Loucy (cell line): ENCODE measurements around the gene GUF1.
"Not testable (repeated sequence)": the region's sequence is repeated elsewhere in the genome, so short reads cannot be mapped to it uniquely, and the experiment has no call there.

Source experiments
- H2AFZ ChIP-seq: fragments of 200-600 bp; sonication (generic); 2 replicates; pipeline ENCODE4 v1.6.0; 2016; ENCODE audit warnings: antibody characterized with exemption, mild to moderate bottlenecking, low read length, moderate library complexity
- H3F3A ChIP-seq: fragments of 200-600 bp; 2 replicates; pipeline ENCODE4 v1.6.0; 2016; ENCODE audit warnings: antibody characterized with exemption, low read depth, mild to moderate bottlenecking
- H3K27me3 ChIP-seq: fragments of 200-600 bp; sonication (generic); 2 replicates; pipeline ENCODE4 v1.6.1; 2014; ENCODE audit warnings: low read length, mild to moderate bottlenecking; ENCODE audit not compliant: insufficient read depth, poor library complexity, severe bottlenecking
- H3K36me3 ChIP-seq: fragments of 200-600 bp; sonication (generic); 2 replicates; pipeline ENCODE4 v1.6.1; 2016; ENCODE audit warnings: low read length; ENCODE audit not compliant: insufficient read depth
- H3K4me1 ChIP-seq: fragments of 200-600 bp; sonication (generic); 2 replicates; pipeline ENCODE4 v1.5.1; 2014; ENCODE audit warnings: low read length, mild to moderate bottlenecking; ENCODE audit not compliant: insufficient read depth, poor library complexity, severe bottlenecking
- H3K4me2 ChIP-seq: fragments of 200-600 bp; sonication (generic); 2 replicates; pipeline ENCODE4 v1.6.0; 2014; ENCODE audit warnings: antibody characterized with exemption, low read length, low read depth, mild to moderate bottlenecking; ENCODE audit not compliant: poor library complexity, severe bottlenecking
- H3K4me3 ChIP-seq: fragments of 200-600 bp; sonication (generic); 2 replicates; pipeline ENCODE4 v1.5.1; 2014; ENCODE audit warnings: low read length, mild to moderate bottlenecking, mixed read lengths; ENCODE audit not compliant: poor library complexity, severe bottlenecking
- H3K79me2 ChIP-seq: fragments of 200-600 bp; sonication (generic); 2 replicates; pipeline ENCODE4 v1.6.1; 2014; ENCODE audit warnings: low read length; ENCODE audit not compliant: insufficient read depth
- H3K9ac ChIP-seq: fragments of 200-600 bp; sonication (generic); 2 replicates; pipeline ENCODE4 v1.6.0; 2014; ENCODE audit warnings: mild to moderate bottlenecking, low read depth, low read length, moderate library complexity; ENCODE audit not compliant: poor library complexity, severe bottlenecking
- H3K9me2 ChIP-seq: fragments of 200-600 bp; sonication (generic); replicated peaks from 2 replicates; pipeline ENCODE4 v1.6.1; 2016; ENCODE audit warnings: low read depth, low read length, mixed read lengths
- H3K9me3 ChIP-seq: fragments of 200-600 bp; sonication (generic); 2 replicates; pipeline ENCODE4 v1.6.1; 2014; ENCODE audit warnings: mild to moderate bottlenecking, antibody characterized with exemption, low read length, low read depth; ENCODE audit not compliant: insufficient read depth
- H4K20me1 ChIP-seq: fragments of 200-600 bp; sonication (generic); 2 replicates; pipeline ENCODE4 v1.6.0; 2014; ENCODE audit warnings: antibody characterized with exemption, low read length, mild to moderate bottlenecking; ENCODE audit not compliant: insufficient read depth, poor library complexity, severe bottlenecking
- CTCF ChIP-seq: fragments of 200-600 bp; sonication (generic); conservative IDR thresholded peaks from 2 replicates; pipeline ENCODE4 v1.5.1; 2014; ENCODE audit warnings: mild to moderate bottlenecking, antibody characterized with exemption, low read length
- EZH2phosphoT487 ChIP-seq: fragments of 200-600 bp; IDR thresholded peaks from 2 replicates; pipeline ENCODE4 v1.6.1; 2018; ENCODE audit warnings: antibody characterized with exemption, mild to moderate bottlenecking, moderate library complexity, borderline replicate concordance

Gene GUF1

GRCh38 chr4:44725726-44726037 is 47.5 kb downstream of the GUF1 start:
- no peaks in the 10 kb centered on the region for H3K9me2 ChIP-seq
- peak overlapping the region; percentile 92 for H3K9ac ChIP-seq
- H4K20me1 ChIP-seq, result peaks cover 43% of the 10 kb centered on the region
- peak overlapping the region; percentile 96 for H3K4me3 ChIP-seq
- TF ChIP-seq EZH2phosphoT487, result no peak
- TF ChIP-seq CTCF, result no peak
- H3F3A ChIP-seq, result no peaks in the 10 kb centered on the region
- H2AFZ ChIP-seq, result peak overlapping the region; percentile 100
- no peaks in the 10 kb centered on the region for H3K36me3 ChIP-seq
- peaks cover 36% of the 10 kb centered on the region for H3K4me1 ChIP-seq
- H3K27me3 ChIP-seq, result peaks cover 37% of the 10 kb centered on the region
- H3K79me2 ChIP-seq, result peaks cover 44% of the 10 kb centered on the region
- H3K4me2 ChIP-seq, result peak overlapping the region; percentile 90
- no peaks in the 10 kb centered on the region for H3K9me3 ChIP-seq

- Histone ChIP-seq H2AFZ (peak within 1 kb of the TSS; percentile 100), H3K4me3 (peak within 1 kb of the TSS; percentile 96), H3K27me3 (peaks cover 43% of the 10 kb centered on the region), H3K36me3 (no peaks in the 10 kb centered on the region), H3K9ac (peak within 1 kb of the TSS; percentile 92), H3K9me3 (no peaks in the 10 kb centered on the region), H3K4me2 (peak within 1 kb of the TSS; percentile 90), H3K9me2 (no peaks in the 10 kb centered on the region), H3K4me1 (peaks cover 30% of the 10 kb centered on the region), H3K79me2 (peaks cover 38% of the 10 kb centered on the region), H4K20me1 (peaks cover 37% of the 10 kb centered on the region), H3F3A (no peaks in the 10 kb centered on the region)
- TF ChIP-seq EZH2phosphoT487 (no peak), CTCF (peak; percentile 32)
These were observed 48.0 kb downstream of the GUF1 start, which contains the start of gene GNPDA2 for GRCh38 chr4:44726038-44726871. GNPDA2 (minus strand) TSS chr4:44726556; CDS start chr4:44722207, 4,349 bp downstream.

GRCh38 chr4:44727471-44727870 is 49.3 kb downstream of the GUF1 start:
- Histone ChIP-seq H3K79me2 (peaks cover 34% of the 10 kb centered on the region), H3K4me3 (peak overlapping the region; percentile 96), H3K36me3 (no peaks in the 10 kb centered on the region), H3K9me3 (no peaks in the 10 kb centered on the region), H2AFZ (no peak overlapping the region; the same call in 1 of the 2 replicates), H3K9me2 (no peaks in the 10 kb centered on the region), H4K20me1 (peaks cover 26% of the 10 kb centered on the region), H3K4me2 (peak overlapping the region; percentile 90), H3K27me3 (peaks cover 55% of the 10 kb centered on the region), H3K4me1 (peaks cover 30% of the 10 kb centered on the region), H3F3A (no peaks in the 10 kb centered on the region), H3K9ac (no peak overlapping the region)
- TF ChIP-seq EZH2phosphoT487 (no peak), CTCF (no peak)

GRCh38 chr4:44728694-44729093 is 50.5 kb downstream of the GUF1 start:
- not testable (repeated sequence) for H3K4me2 ChIP-seq
- H3K79me2 ChIP-seq, result peaks cover 24% of the 10 kb centered on the region

More at GRCh38 chr4:44728694-44729093, 50.5 kb downstream of the GUF1 start:
- H3K4me3 ChIP-seq, H3K9me2 ChIP-seq, H3K36me3 ChIP-seq, H3F3A ChIP-seq, H2AFZ ChIP-seq, H3K9me3 ChIP-seq, H3K9ac ChIP-seq: not testable (repeated sequence)
- Histone ChIP-seq H3K27me3 (peaks cover 67% of the 10 kb centered on the region), H4K20me1 (peaks cover 14% of the 10 kb centered on the region), H3K4me1 (peaks cover 22% of the 10 kb centered on the region)
